K562 (cell line): Measurements from ENCODE around the gene HHIPL1. TPM values are rescaled to one million over a fixed set of nuclear protein-coding genes. Genes with fewer than 3 reads are reported as not detected.
A peak's percentile ranks its signal among the peaks of the same experiment; 100 is the strongest.

Experiments
- BCOR ChIP-seq: fragments of 450-650 bp; IDR thresholded peaks from 2 replicates; pipeline ENCODE4 v1.6.1; 2016
- BDP1 ChIP-seq: IDR thresholded peaks from 3 replicates; pipeline ENCODE4 v1.6.1; 2011; ENCODE audit not compliant: insufficient read length, insufficient read depth
- BHLHE40 ChIP-seq: IDR thresholded peaks from 2 replicates; pipeline ENCODE4 v1.6.1; 2011; ENCODE audit warnings: low read length, improper control_type of control experiment
- CTBP1 ChIP-seq: fragments of 450-650 bp; IDR thresholded peaks from 2 replicates; pipeline ENCODE4 v1.6.1; 2016; ENCODE audit warnings: borderline replicate concordance
- CXXC5 ChIP-seq: fragments of 250-450 bp; sonication (Bioruptor Pico); IDR thresholded peaks from 2 replicates; pipeline ENCODE4 v1.8.0; 2022; ENCODE audit warnings: inconsistent platforms, mild to moderate bottlenecking, moderate library complexity
- DACH1 ChIP-seq: fragments of 450-650 bp; IDR thresholded peaks from 2 replicates; pipeline ENCODE4 v1.6.1; 2018; ENCODE audit not compliant: partially characterized antibody
- EGR1 ChIP-seq: fragments of 450-650 bp; conservative IDR thresholded peaks from 2 replicates; pipeline ENCODE4 v1.6.1; 2017; ENCODE audit warnings: mild to moderate bottlenecking
- MCM3 ChIP-seq: fragments of 450-650 bp; IDR thresholded peaks from 2 replicates; pipeline ENCODE4 v1.6.1; 2016
- MTF1 ChIP-seq: fragments of 250-450 bp; sonication (Bioruptor Pico); IDR thresholded peaks from 2 replicates; pipeline ENCODE4 v1.9.0; 2021; ENCODE audit warnings: moderate library complexity, mild to moderate bottlenecking, inconsistent platforms, borderline replicate concordance
- NCOR1 ChIP-seq: fragments of 450-650 bp; IDR thresholded peaks from 2 replicates; pipeline ENCODE4 v1.6.1; 2016; ENCODE audit warnings: mild to moderate bottlenecking, moderate library complexity
- PTRF ChIP-seq: fragments of 450-650 bp; IDR thresholded peaks from 2 replicates; pipeline ENCODE4 v1.6.1; 2016; ENCODE audit warnings: mild to moderate bottlenecking, missing genetic modification characterization, missing compliant biosample characterization
- RB1 ChIP-seq: fragments of 450-650 bp; IDR thresholded peaks from 2 replicates; pipeline ENCODE4 v1.6.1; 2017; ENCODE audit warnings: low read depth, mild to moderate bottlenecking
- RBM15 ChIP-seq: fragments of 200-400 bp; formaldehyde crosslinking; IDR thresholded peaks from 2 replicates; pipeline ENCODE4 v1.6.1; 2018; ENCODE audit warnings: mild to moderate bottlenecking, low read length, moderate library complexity; ENCODE audit not compliant: insufficient read depth
- SMAD4 ChIP-seq: fragments of 250-450 bp; sonication (Bioruptor Pico); conservative IDR thresholded peaks from 2 replicates; pipeline ENCODE4 v1.8.0; 2021; ENCODE audit warnings: inconsistent platforms, mild to moderate bottlenecking, moderate library complexity
- SPI1 ChIP-seq: IDR thresholded peaks from 2 replicates; pipeline ENCODE4 v1.6.1; 2011; ENCODE audit warnings: low read depth, low read length, control low read depth, borderline replicate concordance
- SRSF9 ChIP-seq: fragments of 200-400 bp; formaldehyde crosslinking; IDR thresholded peaks from 2 replicates; pipeline ENCODE4 v1.6.1; 2017; ENCODE audit warnings: low read depth, low read length, borderline replicate concordance
- ZNF23 ChIP-seq: fragments of 250-450 bp; sonication (Bioruptor Pico); IDR thresholded peaks from 2 replicates; pipeline ENCODE4 v1.4.0; 2020; ENCODE audit warnings: mild to moderate bottlenecking
- polyA plus RNA-seq, 8 experiments: library from polyadenylated mRNA; depleted of rRNA in 4 of 8; stranded (reverse) in 5 of 8; unstranded in 3 of 8; fragments of >200 nt; fragmentation: Nextera tagmentation in 2 of 8; fragmentation: Illumina TruSeq in 1 of 8; extraction: Ambion mirVana in 2 of 8; extraction: Trizol in 1 of 8; gene quantifications; 2 replicates each; pipeline versions ENCODE4 v1.2.1 to v1.2.3, GENCODE V29; 2011 to 2014; ENCODE audit warnings: inconsistent platforms in 1 of 8, missing spikeins in 1 of 8
- total RNA-seq, 7 experiments: library from RNA; depleted of rRNA in 6 of 7; stranded (reverse); fragments of >200 nt in 6 of 7; fragmentation: Illumina TruSeq in 2 of 7; extraction: Trizol in 2 of 7; gene quantifications; 2 replicates each; pipeline versions ENCODE4 v1.2.1 to v1.2.3, GENCODE V29; 2011 to 2021; ENCODE audit warnings: low replicate concordance in 1 of 7
- TF ChIP-seq, protein P1 (sequence below): fragments of 450-650 bp; IDR thresholded peaks from 2 replicates; pipeline ENCODE4 v1.7.1; 2018; ENCODE audit warnings: mild to moderate bottlenecking, low read depth; ENCODE audit not compliant: partially characterized antibody
- TF ChIP-seq, protein P2 (sequence below), 3 experiments: fragments of 200-800 bp in 1 of 3; sonication (Bioruptor generic) in 1 of 3; sonication (generic) in 1 of 3; formaldehyde crosslinking in 1 of 3; IDR thresholded peaks; 2 replicates each; pipeline versions ENCODE4 v1.6.1 to v1.8.0; 2016 to 2022; ENCODE audit warnings: mild to moderate bottlenecking in 2 of 3, missing compliant biosample characterization in 2 of 3, missing genetic modification characterization in 2 of 3, missing genetic modification reagents in 1 of 3
- TF ChIP-seq, protein P3 (sequence below), 2 experiments: fragments of 450-650 bp; conservative IDR thresholded peaks; 2 replicates each; pipeline ENCODE4 v1.6.1; 2017; ENCODE audit warnings: mild to moderate bottlenecking in 2 of 2, moderate library complexity in 2 of 2
- TF ChIP-seq, protein P4 (sequence below), 2 experiments: IDR thresholded peaks; 2 replicates each; pipeline ENCODE4 v1.6.1; 2011; ENCODE audit warnings: borderline replicate concordance in 1 of 2, control low read depth in 1 of 2, low read depth in 1 of 2, low read length in 1 of 2, mild to moderate bottlenecking in 1 of 2, mixed read lengths in 1 of 2, moderate library complexity in 1 of 2; ENCODE audit not compliant: insufficient read depth in 1 of 2, insufficient read length in 1 of 2, poor library complexity in 1 of 2, severe bottlenecking in 1 of 2; ENCODE audit errors: extremely low read depth in 1 of 2

The HHIPL1 gene
- total and polyA plus RNA-seq, 9 of the 15 experiments (the other 6 are each of a cell fraction or from before 2014, with no cell fraction given): not detected

DNA sequence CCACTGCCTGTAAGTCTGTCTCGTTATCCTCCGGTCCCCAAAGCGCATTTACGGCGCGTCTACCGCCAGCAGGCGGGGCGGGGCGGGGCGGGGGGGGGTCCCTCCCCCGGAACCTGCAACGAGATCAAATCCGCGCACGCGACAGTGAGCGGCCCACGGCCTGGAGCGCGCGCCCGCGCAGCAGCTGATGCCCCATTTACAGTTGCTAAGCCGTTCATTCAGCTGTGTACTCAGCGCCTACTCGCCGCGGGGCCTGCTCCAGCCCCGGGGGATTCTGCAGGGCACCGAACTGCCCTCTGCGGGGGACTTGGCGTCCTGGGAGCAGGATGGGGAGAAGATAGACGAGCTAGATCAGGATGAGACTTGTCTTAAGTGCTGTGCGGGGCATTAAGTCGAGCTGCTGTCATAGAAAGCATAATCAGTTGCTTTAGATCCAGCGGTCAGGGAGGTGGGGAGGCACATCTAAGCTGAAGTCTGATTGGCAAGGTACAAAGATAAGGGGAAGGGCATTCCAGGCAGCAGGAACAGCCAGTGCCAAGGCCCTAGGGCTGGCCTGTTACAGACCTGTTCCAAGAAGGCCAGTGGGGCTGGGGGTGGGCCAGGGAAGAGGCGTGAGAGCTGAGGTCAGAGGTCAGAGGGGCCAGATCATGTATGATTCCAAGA lies 39.5 kb upstream of the HHIPL1 start (continued):
- no peak for TF ChIP-seq SMAD4 (CRISPR knock-in tag)
- no peak for TF ChIP-seq MCM3
- no peak for TF ChIP-seq ZNF23 (CRISPR knock-in tag)
- 0 out of 2 replicates have a peak, but pooled peaks have one; percentile 22 for TF ChIP-seq EGR1
- TF ChIP-seq BDP1: no peak
- no peak for TF ChIP-seq BCOR
- TF ChIP-seq, protein P1, sequence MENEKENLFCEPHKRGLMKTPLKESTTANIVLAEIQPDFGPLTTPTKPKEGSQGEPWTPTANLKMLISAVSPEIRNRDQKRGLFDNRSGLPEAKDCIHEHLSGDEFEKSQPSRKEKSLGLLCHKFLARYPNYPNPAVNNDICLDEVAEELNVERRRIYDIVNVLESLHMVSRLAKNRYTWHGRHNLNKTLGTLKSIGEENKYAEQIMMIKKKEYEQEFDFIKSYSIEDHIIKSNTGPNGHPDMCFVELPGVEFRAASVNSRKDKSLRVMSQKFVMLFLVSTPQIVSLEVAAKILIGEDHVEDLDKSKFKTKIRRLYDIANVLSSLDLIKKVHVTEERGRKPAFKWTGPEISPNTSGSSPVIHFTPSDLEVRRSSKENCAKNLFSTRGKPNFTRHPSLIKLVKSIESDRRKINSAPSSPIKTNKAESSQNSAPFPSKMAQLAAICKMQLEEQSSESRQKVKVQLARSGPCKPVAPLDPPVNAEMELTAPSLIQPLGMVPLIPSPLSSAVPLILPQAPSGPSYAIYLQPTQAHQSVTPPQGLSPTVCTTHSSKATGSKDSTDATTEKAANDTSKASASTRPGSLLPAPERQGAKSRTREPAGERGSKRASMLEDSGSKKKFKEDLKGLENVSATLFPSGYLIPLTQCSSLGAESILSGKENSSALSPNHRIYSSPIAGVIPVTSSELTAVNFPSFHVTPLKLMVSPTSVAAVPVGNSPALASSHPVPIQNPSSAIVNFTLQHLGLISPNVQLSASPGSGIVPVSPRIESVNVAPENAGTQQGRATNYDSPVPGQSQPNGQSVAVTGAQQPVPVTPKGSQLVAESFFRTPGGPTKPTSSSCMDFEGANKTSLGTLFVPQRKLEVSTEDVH: no peak
- TF ChIP-seq NCOR1: no peak
- TF ChIP-seq BHLHE40: peak; percentile 64; the same call in 1 of the 2 replicates
- TF ChIP-seq DACH1: peak; percentile 32
- TF ChIP-seq, protein P2, sequence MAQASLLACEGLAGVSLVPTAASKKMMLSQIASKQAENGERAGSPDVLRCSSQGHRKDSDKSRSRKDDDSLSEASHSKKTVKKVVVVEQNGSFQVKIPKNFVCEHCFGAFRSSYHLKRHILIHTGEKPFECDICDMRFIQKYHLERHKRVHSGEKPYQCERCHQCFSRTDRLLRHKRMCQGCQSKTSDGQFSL (CRISPR knock-in tag; IDR thresholded peaks at IDR 0.05): no peak
- TF ChIP-seq, protein P2 (tag; IDR thresholded peaks at IDR 0.05): peak in 1 of 2 experiments; percentile 69; a peak in 2 of 4 replicates
- TF ChIP-seq PTRF (tag): no peak
- TF ChIP-seq SRSF9: no peak
- TF ChIP-seq, protein P3, sequence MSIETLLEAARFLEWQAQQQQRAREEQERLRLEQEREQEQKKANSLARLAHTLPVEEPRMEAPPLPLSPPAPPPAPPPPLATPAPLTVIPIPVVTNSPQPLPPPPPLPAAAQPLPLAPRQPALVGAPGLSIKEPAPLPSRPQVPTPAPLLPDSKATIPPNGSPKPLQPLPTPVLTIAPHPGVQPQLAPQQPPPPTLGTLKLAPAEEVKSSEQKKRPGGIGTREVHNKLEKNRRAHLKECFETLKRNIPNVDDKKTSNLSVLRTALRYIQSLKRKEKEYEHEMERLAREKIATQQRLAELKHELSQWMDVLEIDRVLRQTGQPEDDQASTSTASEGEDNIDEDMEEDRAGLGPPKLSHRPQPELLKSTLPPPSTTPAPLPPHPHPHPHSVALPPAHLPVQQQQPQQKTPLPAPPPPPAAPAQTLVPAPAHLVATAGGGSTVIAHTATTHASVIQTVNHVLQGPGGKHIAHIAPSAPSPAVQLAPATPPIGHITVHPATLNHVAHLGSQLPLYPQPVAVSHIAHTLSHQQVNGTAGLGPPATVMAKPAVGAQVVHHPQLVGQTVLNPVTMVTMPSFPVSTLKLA (conservative IDR thresholded peaks at IDR 0.05): peak in 1 of 2 experiments; percentile 35; a peak in 2 of 4 replicates
- no peak for TF ChIP-seq RBM15
- TF ChIP-seq CTBP1: 0 out of 2 replicates have a peak, but pooled peaks have one; percentile 24
- TF ChIP-seq MTF1 (CRISPR knock-in tag): no peak
- no peak for TF ChIP-seq SPI1
- TF ChIP-seq CXXC5 (CRISPR knock-in tag): 0 out of 2 replicates have a peak, but pooled peaks have one; percentile 47
- TF ChIP-seq, protein P4, sequence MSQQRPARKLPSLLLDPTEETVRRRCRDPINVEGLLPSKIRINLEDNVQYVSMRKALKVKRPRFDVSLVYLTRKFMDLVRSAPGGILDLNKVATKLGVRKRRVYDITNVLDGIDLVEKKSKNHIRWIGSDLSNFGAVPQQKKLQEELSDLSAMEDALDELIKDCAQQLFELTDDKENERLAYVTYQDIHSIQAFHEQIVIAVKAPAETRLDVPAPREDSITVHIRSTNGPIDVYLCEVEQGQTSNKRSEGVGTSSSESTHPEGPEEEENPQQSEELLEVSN (IDR thresholded peaks at IDR 0.05; ENCODE audit: borderline replicate concordance in 1 of 2, extremely low read depth in 1 of 2, insufficient read depth in 1 of 2, insufficient read length in 1 of 2, low read depth in 1 of 2, low read length in 1 of 2, poor library complexity in 1 of 2, severe bottlenecking in 1 of 2): peak in 1 of 2 experiments; percentile 37
- TF ChIP-seq RB1: no peak
